Adrenal gland (tissue), 5 donors: ENCODE data around the gene C6orf52.

Experiments used
- POLR2A ChIP-seq, 2 donors: fragments of 450-650 bp; IDR thresholded peaks; one replicate each; pipeline ENCODE4 v1.6.1; 2017; ENCODE audit warnings: antibody characterized with exemption in 2 of 2, mild to moderate bottlenecking in 2 of 2, moderate library complexity in 1 of 2
- TF ChIP-seq, protein P1 (sequence below), 6 experiments: fragments of 450-650 bp in 4 of 6; fragments of 200-600 bp in 2 of 6; sonication (generic) in 1 of 6; IDR thresholded peaks; 1 replicate in 5 of 6; 2 replicates in 1 of 6; pipeline versions ENCODE4 v1.5.1 to v1.8.0; 2016 to 2021; ENCODE audit warnings: antibody characterized with exemption in 6 of 6, mild to moderate bottlenecking in 2 of 6, moderate library complexity in 1 of 6
- donor health status: DM: no; HTN: no; CAD: no.

DNA sequence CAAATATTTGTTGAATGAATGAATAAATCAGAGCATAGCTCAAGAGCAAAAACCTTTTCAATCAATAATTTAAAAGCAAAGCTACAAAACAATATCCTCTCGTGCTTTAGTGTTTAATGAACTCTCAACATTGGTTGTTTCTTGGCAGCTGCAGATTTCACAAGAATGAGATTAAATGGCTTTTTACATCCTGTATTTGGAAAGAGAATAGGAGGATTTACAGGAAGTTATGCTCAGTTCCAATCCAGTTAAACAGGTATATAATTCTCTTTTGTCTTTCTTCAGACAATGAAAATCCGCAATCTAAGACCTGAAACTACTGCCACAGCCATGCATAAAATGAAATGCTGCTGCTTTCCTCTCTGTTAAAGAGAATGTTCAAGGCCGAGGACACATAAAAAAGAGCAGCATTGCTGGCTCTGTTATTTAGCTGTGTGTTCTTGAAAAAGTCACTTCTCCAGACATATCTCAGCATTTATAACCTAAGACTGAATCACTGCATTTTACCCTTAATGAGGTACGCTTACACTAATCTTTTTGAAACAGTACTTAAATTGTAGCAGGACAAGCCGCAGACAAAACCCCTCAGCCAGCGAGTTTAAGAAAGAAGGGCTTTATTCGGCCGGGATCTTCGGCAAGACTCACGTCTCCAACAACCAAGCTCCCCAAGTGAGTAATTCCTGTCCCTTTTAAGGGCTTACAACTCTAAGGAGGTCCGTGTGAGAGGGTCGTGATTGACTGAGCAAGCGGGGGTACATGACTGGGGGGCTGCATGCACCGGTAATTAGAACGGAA lies 3.6 kb downstream of the C6orf52 start:
- TF ChIP-seq POLR2A (IDR thresholded peaks at IDR 0.05) = peak in 1 of 2 donors; percentile 13
- TF ChIP-seq, protein P1, sequence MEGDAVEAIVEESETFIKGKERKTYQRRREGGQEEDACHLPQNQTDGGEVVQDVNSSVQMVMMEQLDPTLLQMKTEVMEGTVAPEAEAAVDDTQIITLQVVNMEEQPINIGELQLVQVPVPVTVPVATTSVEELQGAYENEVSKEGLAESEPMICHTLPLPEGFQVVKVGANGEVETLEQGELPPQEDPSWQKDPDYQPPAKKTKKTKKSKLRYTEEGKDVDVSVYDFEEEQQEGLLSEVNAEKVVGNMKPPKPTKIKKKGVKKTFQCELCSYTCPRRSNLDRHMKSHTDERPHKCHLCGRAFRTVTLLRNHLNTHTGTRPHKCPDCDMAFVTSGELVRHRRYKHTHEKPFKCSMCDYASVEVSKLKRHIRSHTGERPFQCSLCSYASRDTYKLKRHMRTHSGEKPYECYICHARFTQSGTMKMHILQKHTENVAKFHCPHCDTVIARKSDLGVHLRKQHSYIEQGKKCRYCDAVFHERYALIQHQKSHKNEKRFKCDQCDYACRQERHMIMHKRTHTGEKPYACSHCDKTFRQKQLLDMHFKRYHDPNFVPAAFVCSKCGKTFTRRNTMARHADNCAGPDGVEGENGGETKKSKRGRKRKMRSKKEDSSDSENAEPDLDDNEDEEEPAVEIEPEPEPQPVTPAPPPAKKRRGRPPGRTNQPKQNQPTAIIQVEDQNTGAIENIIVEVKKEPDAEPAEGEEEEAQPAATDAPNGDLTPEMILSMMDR (IDR thresholded peaks at IDR 0.05) = no peak
